Transverse colon (tissue), 4 donors: ENCODE measurements around the gene ADGRF3.

Experiments used
- POLR2AphosphoS5 ChIP-seq, 3 donors: sonication (generic); formaldehyde crosslinking; IDR thresholded peaks; one replicate each; pipeline ENCODE4 v1.6.1; 2016; ENCODE audit warnings: antibody characterized with exemption in 3 of 3
- TF ChIP-seq, protein P1 (sequence below), 5 experiments: fragments of 200-600 bp in 3 of 5; fragments of 450-650 bp in 2 of 5; sonication (generic) in 3 of 5; IDR thresholded peaks; 1 replicate in 2 of 5; 2 replicates in 3 of 5; pipeline ENCODE4 v1.5.1; 2016 to 2017; ENCODE audit warnings: antibody characterized with exemption in 5 of 5, inconsistent platforms in 3 of 5, mild to moderate bottlenecking in 2 of 5, moderate library complexity in 1 of 5

DNA sequence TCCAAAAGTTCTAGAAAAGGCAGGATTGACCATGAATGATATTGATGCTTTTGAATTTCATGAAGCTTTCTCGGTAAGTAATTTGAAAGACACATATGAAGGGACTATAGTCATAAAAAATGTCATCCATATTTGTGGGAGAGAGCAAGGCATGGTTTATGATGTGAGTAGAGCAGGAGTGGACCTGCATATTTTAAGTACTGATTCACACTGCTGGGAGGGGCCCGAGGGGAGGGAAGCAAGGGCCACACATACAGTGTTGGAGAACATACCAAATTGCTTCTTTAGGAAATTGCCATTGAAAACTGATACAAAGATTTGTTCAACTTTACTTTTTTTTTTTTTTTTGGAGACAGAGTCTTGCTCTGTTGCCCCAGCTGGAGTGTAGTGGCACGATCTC lies 62.5 kb downstream of the ADGRF3 start:
- TF ChIP-seq, protein P1, sequence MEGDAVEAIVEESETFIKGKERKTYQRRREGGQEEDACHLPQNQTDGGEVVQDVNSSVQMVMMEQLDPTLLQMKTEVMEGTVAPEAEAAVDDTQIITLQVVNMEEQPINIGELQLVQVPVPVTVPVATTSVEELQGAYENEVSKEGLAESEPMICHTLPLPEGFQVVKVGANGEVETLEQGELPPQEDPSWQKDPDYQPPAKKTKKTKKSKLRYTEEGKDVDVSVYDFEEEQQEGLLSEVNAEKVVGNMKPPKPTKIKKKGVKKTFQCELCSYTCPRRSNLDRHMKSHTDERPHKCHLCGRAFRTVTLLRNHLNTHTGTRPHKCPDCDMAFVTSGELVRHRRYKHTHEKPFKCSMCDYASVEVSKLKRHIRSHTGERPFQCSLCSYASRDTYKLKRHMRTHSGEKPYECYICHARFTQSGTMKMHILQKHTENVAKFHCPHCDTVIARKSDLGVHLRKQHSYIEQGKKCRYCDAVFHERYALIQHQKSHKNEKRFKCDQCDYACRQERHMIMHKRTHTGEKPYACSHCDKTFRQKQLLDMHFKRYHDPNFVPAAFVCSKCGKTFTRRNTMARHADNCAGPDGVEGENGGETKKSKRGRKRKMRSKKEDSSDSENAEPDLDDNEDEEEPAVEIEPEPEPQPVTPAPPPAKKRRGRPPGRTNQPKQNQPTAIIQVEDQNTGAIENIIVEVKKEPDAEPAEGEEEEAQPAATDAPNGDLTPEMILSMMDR (IDR thresholded peaks at IDR 0.05): no peak
- TF ChIP-seq POLR2AphosphoS5 (IDR thresholded peaks at IDR 0.05): no peak
